Measurements from ENCODE around the gene OTOP1. TPM values are rescaled to one million over a fixed set of nuclear protein-coding genes. Genes with fewer than 3 reads are reported as not detected.
"Not testable (repeated sequence)": the region's sequence is repeated elsewhere in the genome, so short reads cannot be mapped to it uniquely, and the experiment has no call there.

Gene OTOP1
- total RNA-seq, 1 donor from 2014 or later, result not detected

- Histone ChIP-seq H3K36me3 (ENCODE audit: control insufficient read depth, insufficient read depth, low read length) (no peaks in the 10 kb centered on the region), H3K4me3 (ENCODE audit: low read depth, low read length) (no peak overlapping the region), H3K27me3 (ENCODE audit: control insufficient read depth, insufficient read depth, low read length) (no peaks in the 10 kb centered on the region)
- no peak for TF ChIP-seq CTCF (IDR thresholded peaks at IDR 0.05; ENCODE audit: insufficient read depth, low read length, severe bottlenecking)
- FAIRE-seq, result no peak
- no peak for DNase-seq (ENCODE audit: low read depth)
Observed at GRCh38 chr4:4256799-4257198, 30.1 kb upstream of the OTOP1 start.

- H3K36me3 ChIP-seq (ENCODE audit: control insufficient read depth, insufficient read depth, low read length), result no peaks in the 10 kb centered on the region
- DNase-seq (ENCODE audit: low read depth) (no peak), FAIRE-seq (no peak)
- no peak overlapping the region for H3K4me3 ChIP-seq (ENCODE audit: low read depth, low read length)
- H3K27me3 ChIP-seq (ENCODE audit: control insufficient read depth, insufficient read depth, low read length), result no peaks in the 10 kb centered on the region
- TF ChIP-seq CTCF (IDR thresholded peaks at IDR 0.05; ENCODE audit: insufficient read depth, low read length, severe bottlenecking), result no peak
Observed at GRCh38 chr4:4254666-4255065, 27.9 kb upstream of the OTOP1 start.

- FAIRE-seq (no peak), DNase-seq (ENCODE audit: low read depth) (no peak)
- Histone ChIP-seq H3K27me3 (ENCODE audit: control insufficient read depth, insufficient read depth, low read length) (no peaks in the 10 kb centered on the region), H3K36me3 (ENCODE audit: control insufficient read depth, insufficient read depth, low read length) (no peaks in the 10 kb centered on the region), H3K4me3 (ENCODE audit: low read depth, low read length) (no peak overlapping the region)
- TF ChIP-seq CTCF (IDR thresholded peaks at IDR 0.05; ENCODE audit: insufficient read depth, low read length, severe bottlenecking), result no peak
Observed at GRCh38 chr4:4254199-4254598, 27.5 kb upstream of the OTOP1 start.

GRCh38 chr4:4249866-4250265 lies 23.1 kb upstream of the OTOP1 start:
- no peak overlapping the region for H3K4me3 ChIP-seq (ENCODE audit: low read depth, low read length)
- peaks cover 2% of the 10 kb centered on the region for H3K36me3 ChIP-seq (ENCODE audit: control insufficient read depth, insufficient read depth, low read length)
- H3K27me3 ChIP-seq (ENCODE audit: control insufficient read depth, insufficient read depth, low read length), result no peaks in the 10 kb centered on the region
- no peak for FAIRE-seq
- TF ChIP-seq CTCF (IDR thresholded peaks at IDR 0.05; ENCODE audit: insufficient read depth, low read length, severe bottlenecking), result no peak
- no peak for DNase-seq (ENCODE audit: low read depth)

- H3K4me3 ChIP-seq (ENCODE audit: low read depth, low read length); FAIRE-seq; DNase-seq (ENCODE audit: low read depth); H3K36me3 ChIP-seq (ENCODE audit: control insufficient read depth, insufficient read depth, low read length); H3K27me3 ChIP-seq (ENCODE audit: control insufficient read depth, insufficient read depth, low read length): not testable (repeated sequence)
Observed at GRCh38 chr4:4249342-4249741, 22.6 kb upstream of the OTOP1 start.

- TF ChIP-seq CTCF (IDR thresholded peaks at IDR 0.05; ENCODE audit: insufficient read depth, low read length, severe bottlenecking), result no peak
- H3K36me3 ChIP-seq (ENCODE audit: control insufficient read depth, insufficient read depth, low read length), result peaks cover 4% of the 10 kb centered on the region
- H3K27me3 ChIP-seq (ENCODE audit: control insufficient read depth, insufficient read depth, low read length), result no peaks in the 10 kb centered on the region
- no peak for FAIRE-seq
- H3K4me3 ChIP-seq (ENCODE audit: low read depth, low read length), result peak overlapping the region; percentile 81
- no peak for DNase-seq (ENCODE audit: low read depth)
Observed at GRCh38 chr4:4248885-4249203, 22.1 kb upstream of the OTOP1 start.

All from bronchial epithelial cell (primary cell).